ENCODE results near the gene RETREG1.
"Not testable (repeated sequence)": the region's sequence is repeated elsewhere in the genome, so short reads cannot be mapped to it uniquely, and the experiment has no call there.

The RETREG1 gene

GRCh38 chr5:16446993-16447392, 169.8 kb downstream of the RETREG1 start:
- FAIRE-seq = no peak

GRCh38 chr5:16437977-16438376, 178.8 kb downstream of the RETREG1 start:
- FAIRE-seq = no peak

DNA sequence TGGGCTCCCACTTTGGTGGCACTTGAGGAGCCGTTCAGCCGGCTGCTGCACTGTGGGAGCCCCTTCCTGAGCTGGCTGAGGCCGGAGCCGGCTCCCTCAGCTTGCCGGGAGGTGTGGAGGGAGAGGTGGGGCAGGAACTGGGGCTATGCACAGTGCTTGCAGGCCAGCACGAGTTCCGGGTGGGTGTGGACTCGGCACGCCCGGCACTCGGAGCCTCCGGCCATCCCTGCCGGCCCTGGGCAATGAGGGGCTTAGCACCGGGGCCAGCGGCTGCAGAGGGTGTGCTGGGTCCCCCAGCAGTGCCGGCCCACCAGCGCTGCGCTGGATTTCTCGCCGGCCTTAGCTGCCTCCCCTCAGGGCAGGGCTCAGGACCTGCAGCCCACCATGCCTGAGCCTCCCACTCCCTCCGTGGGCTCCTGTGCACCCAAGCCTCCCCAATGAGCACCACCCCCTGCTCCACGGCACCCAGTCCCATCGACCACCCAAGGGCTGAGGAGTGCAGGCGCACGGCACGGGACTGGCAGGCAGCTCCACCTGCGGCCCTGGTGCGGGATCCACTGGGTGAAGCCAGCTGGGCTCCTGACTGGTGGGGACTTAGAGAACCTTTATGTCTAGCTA, 180.6 kb downstream of the RETREG1 start:
- not testable (repeated sequence) for FAIRE-seq

DNA sequence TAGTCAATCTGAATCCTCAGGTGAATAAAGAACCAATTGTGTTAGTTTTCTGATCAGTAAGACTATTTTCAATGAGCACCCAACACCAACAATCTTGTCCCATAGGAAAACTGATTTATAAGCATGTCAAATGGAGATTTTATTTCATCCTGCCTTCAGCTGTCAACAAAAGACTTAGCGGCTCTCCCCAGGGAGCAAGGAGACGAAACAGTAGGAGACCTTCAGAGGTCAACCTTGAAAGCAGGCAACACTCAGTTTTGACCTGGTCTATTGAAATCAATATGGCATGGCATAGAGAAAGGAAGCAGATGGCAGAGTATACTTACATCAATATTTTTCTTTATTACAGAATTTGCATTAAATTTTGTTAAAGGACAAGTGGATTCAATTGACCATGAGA, 185.3 kb downstream of the RETREG1 start:
- FAIRE-seq = no peak

DNA sequence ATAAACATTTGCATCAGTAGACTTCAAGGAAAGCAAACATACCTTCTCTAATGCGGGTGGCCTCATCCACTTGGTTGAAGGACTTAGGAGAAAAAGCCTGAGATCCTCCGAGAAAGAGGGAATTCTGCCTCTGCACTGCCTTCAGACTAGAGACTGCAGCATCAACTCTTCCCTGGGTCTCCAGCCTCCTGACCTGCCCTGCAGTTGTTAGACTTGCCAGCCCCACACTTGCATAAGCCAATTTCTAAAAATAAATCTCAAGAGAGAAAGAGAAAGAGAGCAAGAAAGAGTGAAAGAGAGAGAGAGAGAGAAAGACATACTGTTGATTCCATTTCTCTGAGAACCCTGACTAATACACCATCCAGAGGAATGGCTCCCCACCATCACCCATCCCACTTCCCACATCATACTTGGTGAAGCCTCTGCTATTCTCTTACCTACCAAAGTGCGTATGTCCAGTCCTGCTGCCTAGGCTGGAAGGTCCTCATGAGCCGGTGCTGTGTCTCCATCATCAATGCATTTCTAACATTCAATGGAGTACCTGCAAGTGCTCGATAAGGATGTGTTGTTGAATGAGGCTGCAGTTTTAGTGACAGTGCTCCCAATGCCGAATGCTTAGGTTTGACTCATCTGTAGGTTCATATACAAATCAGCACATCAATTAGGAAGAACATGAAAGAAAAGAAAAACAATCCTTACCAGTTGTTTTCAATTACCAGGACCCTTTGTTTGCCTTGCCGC, 186.3 kb downstream of the RETREG1 start:
- FAIRE-seq = no peak

DNA sequence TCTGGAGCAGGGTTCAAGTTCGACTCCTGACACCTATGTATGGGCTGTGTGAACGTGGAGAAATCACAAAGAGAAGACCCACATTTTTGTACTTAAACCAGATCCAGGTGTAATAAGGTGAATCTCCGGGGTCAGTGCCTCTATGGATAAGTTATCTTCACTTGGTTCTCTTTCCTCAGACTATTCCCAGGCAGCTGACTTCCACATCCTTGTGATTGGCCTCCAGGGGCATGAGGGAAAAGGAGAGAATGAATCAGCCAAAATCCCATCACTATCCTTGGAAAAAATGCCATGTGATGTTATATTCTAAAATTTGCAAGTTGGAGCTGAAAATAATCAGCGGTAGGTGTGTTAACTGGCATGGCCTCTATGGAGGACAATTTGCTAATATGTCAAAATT, 188.4 kb downstream of the RETREG1 start:
- no peak for FAIRE-seq

GRCh38 chr5:16427587-16427986, 189.2 kb downstream of the RETREG1 start:
- no peak for FAIRE-seq

Measured in A204.1 (cell line).